ENCODE results near the gene CACTIN. TPM values are rescaled to one million over a fixed set of nuclear protein-coding genes. Genes with fewer than 3 reads are reported as not detected.

Gene CACTIN
- total and polyA plus RNA-seq, 2 of the 8 experiments (the other 6 are each of a cell fraction or from before 2014, with no cell fraction given): 25.8 to 29.9 TPM

GRCh38 chr19:3669082-3669946 is 42.7 kb upstream of the CACTIN start (continued):
- TF ChIP-seq RNF2 (IDR thresholded peaks at IDR 0.05; ENCODE audit: borderline replicate concordance, low read depth, low read length, missing control alignments, poor library complexity, severe bottlenecking): no peak
